HG03354 (cell line): ENCODE data around the gene USP48.
"Not testable (repeated sequence)": the region's sequence is repeated elsewhere in the genome, so short reads cannot be mapped to it uniquely, and the experiment has no call there.

ENCODE experiments used
- ATAC-seq: cut with Tn5 transposase; IDR thresholded peaks from one replicate; pipeline ENCODE4 v1.9.1; 2021; ENCODE audit warnings: mild to moderate bottlenecking; ENCODE audit not compliant: unreplicated experiment, poor library complexity, severe bottlenecking

USP48 gene

DNA sequence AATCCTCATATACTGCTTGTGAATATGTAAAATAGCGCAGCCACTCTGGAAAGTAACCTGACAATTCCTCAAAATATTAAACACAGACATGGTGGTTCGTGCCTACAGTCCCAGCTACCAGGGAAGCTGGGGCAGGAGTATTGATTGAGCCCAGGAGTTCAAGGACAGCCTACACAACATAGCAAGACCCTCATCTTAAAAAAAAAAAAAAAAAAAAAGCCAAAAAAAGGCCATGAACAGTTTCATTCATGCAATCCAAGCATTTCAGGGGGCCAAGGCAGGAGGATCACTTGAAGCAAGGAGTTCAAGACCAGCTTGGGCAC, 4.6 kb downstream of the USP48 start:
- ATAC-seq = no peak

DNA sequence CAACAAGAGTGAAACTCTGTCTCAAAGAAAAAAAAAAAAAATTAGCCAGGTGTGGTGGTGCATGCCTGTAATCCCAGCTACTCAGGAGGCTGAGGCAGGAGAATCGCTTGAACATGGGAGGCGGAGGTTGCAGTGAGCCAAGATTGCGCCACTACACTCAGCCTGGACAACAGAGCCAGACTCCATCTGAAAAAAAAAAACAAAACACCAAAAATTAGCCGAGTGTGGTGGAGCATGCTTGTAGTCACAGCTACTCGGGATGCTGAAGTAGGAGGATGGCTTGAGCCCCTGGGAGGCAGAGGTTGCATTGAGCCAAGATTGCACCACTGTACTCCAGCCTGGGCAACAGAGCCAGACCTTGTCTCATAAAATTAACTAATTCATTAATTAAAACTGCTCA, 6.0 kb downstream of the USP48 start:
- not testable (repeated sequence) for ATAC-seq

DNA sequence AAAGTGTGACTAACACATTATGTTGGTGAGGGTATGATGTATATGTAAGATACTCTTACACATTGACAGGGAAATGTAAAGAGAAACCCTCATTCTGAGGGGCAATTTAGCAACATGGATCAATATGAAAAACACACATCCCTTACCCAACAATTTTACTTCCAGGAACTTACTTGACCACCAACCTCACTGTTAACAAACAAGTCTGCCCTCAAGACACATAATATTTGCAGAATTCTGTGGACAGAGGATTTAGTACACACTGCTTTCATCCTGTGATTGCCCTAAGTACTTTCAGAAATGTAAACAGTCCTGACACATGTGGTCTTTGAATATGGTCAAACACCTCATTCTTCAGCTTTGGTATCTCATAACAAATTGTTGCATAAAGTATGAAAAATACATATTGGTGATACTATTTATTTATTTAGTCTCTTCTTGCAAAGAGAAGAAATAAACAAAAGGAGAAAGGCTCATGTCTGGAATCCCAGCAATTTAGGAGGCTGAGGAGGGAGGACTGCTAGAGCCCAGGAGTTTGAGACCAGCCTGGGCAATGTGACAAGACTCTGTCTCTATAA, 6.9 kb downstream of the USP48 start:
- ATAC-seq = no peak

DNA sequence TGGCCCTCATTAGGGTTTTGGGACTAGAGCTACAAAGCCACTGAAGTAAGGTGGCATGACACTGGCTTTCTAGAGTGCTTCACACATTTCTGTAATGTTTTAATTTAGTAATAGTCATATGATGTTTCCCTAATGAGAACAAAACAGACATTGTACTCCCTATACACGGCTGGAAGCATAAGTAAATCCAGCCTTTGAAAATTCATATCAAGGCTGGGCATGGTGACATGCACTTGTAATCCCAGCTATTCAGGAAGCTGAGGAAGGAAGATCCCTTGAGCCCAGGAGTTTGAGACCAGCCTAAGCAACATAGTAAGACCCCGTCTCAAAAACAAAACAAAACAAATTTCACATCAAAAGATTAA, 7.4 kb downstream of the USP48 start:
- ATAC-seq = no peak

DNA sequence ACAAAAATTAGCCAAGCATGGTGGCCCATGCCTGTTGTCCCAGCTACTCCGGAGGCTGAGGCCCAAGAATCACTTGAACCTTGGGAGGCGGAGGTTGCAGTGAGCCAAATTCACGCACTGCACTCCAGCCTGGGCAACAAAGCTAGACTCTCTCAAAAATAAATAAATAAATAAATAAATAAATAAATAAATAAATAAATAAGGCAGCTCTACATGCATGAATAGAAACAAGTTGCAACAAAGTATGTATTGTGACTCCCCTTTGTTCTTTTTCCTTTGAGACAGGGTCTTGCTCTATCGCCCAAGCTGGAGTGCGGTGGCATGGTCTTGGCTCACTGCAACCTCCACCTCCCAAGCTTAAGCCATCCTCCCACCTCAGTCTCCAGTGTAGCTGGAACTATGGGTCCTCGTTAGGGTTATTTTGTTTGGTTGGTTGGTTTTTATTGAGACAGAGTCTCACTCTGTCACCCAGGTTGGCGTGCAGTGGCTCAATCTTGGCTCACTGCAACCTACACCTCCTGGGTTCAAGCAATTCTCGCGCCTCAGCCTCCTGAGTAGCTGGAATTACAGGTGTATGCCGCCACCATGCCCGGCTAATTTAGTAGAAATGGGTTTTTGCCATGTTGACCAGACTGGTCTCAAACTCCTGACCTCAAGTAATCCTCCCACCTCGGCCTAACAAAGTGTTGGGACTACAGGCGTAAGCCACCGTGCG, 8.0 kb downstream of the USP48 start:
- ATAC-seq = no peak

DNA sequence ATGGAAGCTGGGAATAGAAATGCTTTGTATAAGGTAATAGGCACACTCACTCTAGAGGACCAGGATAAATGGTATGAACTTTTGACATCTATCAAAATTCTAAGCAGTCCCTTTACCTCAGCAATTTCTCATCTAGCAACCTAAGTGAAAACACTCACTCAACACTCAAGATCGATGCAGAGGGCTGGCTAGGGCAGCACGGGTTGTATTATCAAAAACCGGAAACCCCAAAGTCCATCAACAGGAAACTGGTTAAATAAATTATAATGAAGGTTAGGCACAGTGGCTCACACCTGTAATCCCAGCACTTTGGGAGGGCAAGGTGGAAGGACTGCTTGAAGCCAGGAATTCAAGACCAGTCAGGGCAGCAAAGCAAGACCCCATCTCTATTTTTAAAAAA, 9.4 kb downstream of the USP48 start:
- ATAC-seq = no peak

DNA sequence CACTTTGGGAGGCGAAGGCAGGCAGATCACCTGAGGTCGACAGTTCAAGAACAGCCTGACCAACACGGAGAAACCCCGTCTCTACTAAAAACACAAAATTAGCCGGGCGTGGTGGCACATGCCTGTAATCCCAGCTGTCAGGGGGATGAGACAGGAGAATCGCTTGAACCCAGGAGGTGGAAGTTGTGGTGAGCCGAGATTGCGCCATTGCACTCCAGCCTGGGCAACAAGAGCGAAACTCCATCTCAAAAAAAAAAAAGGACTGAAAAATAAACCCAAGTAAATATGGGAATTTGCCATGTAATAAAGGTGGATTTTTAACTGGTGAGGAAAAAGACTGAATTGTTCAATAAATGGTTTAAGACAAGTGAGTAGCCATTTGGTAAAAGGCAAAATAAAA, 11.3 kb downstream of the USP48 start:
- not testable (repeated sequence) for ATAC-seq

DNA sequence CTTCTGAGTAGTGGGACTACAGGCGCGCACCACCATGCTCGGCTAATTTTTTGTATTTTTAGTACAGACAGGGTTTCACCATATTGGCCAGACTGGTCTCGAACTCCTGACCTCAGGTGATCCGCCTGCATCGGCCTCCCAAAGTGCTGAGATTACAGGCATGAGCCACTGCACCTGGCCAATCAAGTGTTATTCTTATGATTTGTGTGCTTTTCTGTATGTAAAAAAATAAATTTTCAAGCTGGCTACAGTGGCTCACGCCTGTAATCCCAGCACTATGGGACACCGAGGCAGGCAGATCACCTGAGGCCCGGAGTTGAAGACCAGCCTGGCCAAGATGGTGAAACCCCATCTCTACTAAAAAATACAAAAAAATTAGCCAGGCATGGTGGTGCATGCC, 12.3 kb downstream of the USP48 start:
- ATAC-seq = not testable (repeated sequence)

DNA sequence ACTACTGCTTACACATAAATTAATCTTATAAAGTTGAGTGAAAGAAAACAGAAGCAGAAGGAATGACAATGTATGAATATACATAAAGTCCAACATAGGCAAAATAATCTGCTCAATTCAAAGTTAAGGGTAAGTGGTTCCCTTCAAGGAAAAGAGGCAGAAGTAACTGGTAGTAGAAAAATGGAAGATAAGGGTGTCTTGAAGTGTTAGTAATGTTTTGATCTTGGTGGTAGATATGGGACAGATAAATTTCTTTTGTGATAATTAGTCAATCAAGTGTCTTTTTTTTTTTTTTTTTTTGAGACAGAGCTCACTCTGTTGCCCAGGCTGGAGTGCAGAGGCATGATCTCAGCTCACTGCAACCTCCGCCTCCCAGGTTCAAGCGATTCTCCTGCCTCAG, 12.7 kb downstream of the USP48 start:
- ATAC-seq = no peak

DNA sequence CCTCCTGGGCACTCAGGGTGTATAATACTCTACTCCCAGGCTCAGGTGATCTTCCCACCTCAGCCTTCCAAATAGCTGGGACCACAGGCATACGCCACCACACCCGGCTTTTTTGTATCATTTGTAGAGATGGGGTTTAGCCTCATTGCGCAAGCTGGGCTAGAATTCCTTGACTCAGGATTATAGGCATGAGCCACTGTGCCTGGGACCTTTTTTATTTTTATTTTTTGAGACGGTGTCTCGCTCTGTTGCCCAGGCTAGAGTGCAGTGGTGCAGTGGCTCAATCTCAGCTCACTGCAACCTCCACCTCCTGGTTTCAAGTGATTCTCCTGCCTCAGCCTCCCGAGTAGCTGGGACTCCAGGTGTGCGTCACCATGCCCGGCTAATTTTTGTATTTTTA, 15.8 kb downstream of the USP48 start:
- not testable (repeated sequence) for ATAC-seq

DNA sequence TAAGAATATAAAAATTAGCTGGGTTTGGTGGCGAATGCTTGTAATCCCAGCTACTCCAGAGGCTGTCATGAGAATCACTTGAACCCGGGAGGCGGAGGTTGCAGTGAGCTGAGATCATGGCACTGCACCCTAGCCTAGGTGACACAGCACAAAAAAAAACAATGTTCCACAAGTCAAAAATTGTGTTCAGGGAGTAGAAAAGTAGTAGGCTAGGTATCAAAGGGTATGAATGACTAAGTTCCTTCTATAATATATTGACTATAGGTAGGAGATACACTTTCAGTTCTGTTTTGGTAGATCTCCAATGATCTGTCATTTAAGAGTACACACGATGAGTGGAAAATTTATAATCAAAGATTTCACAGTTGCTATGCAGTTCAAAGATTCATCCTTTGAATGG, 16.7 kb downstream of the USP48 start:
- no peak for ATAC-seq

DNA sequence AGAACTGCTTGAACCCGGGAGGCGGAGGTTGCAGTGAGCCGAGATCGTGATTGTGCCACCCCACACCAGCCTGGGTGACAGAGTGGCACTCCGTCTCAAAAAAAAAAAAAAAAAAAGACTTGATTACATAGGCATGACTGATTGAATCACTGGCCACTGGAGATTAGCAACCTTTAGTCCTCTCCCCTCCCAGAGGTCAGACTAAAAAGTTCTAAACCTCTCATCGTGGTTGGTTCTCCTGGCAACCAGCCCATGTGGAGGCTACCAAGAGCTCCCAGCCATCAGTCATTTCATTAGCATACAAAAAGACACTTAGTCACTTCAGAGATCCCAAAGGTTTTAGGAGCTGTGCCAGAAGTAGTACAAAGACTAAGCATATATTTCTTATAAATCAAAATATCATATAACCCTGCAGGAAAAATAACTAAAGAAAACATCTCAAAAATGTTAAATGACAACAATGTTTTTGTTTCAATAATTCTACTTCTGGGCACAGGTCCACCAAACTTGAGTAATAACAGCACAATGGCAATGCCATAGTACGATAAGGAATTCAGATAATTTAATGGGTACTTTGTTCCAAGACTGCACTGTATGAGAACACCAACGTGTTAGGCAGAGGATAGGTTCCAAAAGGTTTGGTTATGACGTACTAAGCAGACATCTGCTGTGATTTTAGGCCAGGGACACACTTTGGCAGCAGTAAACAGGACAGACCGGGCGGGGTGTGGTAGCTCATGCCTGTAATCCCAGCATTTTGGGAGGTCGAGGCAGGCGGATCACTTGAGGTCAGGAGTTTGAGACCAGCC, 18.1 kb downstream of the USP48 start:
- ATAC-seq = no peak

DNA sequence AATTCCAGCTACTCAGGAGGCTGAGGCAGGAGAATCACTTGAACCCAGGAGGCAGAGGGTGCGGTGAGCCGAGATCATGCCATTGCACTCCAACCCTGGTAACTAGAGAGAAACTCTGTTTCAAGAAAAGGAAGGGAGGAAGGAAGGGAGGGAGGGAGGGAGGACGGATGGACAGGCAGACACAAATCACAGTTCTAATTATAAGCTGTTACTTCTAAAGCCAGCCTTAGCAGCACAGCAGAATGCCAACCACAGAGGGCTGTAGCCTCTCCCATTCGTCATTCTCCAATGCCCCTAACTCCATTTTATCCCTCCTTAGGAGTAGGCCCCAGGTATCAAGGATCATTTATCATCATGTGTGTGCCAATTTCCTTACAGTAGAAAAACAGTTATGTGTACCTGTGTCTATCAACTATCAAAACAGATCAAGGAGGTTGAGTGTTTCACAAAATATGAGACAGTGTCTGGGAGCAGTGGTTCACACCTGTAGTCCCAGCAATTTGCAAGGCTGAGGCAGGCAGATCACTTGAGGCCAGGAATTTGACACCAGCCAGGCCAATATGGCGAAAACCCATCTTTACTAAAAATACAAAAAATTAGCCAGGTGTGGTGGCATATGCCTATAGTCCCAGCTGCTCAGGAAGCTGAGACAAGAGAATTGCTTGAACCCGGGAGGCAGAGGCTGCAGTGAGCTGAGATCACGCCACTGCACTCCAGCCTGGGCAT, 19.1 kb downstream of the USP48 start:
- ATAC-seq = no peak

DNA sequence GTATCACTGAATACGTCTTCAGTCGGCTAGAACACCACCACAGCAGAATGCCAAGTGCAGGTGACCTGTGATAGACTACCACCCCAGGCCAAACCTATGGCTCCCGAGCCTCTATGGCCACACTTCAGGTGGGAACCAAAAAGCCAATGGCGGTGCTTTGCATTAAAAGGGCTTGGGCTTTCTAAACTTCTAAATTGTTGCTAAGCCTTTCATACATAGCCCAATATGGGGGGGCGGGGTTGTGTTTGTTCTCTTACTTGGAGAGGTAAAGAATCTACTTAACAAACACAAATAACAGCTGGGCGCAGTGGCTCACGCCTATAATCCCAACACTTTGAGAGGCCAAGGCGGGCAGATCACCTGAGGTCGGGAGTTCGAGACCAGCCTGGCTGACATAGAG, 19.7 kb downstream of the USP48 start:
- no peak for ATAC-seq

DNA sequence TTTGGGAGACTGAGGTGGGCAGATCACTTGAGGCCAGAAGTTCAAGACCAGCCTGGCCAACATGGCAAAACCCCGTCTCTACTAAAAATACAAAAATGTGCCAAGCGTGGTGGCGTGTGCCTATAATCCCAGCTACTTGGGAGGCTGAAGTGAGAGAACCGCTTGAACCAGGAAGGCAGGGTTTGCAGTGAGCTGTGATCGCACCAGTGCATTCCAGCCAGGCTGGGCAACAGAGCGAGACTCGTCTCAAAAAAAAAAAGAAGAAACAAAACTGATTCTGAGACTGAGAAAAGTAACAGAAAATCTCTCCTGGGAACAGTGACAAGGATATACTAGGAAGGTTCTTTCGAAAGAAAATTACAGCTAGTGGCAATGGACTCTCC, 20.9 kb downstream of the USP48 start:
- ATAC-seq = peak; percentile 64

DNA sequence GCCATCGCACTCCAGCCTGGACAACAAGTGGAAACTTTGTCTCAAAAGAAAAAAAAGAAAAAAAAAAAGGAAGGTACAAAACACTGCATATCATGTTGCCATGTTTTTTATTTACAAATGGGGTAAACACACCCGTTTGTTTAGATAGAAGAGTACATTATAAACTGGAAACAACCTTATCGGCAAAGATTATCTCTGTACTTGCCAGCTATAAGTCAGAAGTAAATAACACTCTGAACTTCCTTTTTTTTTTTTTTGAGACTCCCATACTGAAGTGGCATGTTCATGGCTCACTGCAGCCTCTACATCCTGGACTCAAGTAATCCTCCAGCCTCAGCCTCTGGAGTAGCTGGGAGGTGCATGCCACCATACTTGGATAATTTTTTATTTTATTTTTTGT, 21.9 kb downstream of the USP48 start:
- ATAC-seq = no peak

DNA sequence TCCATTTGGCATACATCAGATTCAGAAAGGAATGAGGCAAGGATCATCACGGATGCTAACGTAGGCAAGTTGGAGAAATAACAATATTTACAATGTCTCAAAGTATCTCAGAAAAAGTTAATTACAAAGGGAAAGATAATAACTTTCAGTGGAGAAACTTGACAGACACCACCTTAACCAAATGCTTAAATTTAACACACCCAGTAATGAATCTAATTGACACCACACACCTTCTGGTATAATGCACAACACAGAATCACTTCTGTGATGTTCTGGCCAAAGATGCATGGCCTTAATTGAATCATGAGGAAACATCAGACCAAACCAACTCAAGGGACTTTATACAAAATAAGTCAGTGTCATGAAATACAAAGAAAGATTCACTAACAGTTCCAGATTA, 23.1 kb downstream of the USP48 start:
- no peak for ATAC-seq

DNA sequence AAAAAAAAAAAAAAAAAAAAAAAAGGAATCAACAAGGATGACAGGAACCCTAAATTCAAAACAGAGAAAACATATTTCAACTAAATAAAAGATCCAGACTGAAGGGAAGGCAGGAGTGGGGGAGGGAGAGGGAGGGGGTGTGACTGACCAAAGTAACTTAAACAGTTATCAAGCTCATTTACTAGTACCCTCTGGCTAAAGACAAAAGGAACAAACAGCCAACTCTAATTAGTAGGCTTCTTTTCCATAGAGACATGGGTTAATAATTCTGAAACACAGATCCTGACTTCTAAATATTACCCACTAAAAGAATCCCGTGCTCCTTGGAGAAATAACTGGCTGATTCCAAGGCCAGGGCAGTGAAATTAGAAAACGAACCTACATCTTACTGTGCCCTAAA, 23.8 kb downstream of the USP48 start:
- ATAC-seq = no peak

DNA sequence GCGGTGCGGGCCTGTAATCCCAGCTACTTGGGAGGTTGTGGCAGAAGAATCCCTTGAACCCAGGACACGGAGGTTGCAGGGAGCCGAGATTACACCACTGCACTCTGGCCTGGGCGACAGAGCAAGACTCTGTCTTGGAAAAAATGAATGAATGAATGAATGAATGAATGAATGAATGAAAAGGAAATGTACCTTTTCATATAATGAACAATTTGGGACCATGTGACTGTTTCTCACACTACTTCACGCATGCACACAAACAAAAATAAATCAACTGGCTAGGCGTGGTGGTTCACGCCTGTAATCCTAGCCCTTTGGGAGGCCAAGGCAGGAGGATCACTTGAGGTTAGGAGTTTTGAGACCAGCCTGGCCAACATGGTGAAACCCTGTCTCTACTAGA, 24.3 kb downstream of the USP48 start:
- no peak for ATAC-seq

DNA sequence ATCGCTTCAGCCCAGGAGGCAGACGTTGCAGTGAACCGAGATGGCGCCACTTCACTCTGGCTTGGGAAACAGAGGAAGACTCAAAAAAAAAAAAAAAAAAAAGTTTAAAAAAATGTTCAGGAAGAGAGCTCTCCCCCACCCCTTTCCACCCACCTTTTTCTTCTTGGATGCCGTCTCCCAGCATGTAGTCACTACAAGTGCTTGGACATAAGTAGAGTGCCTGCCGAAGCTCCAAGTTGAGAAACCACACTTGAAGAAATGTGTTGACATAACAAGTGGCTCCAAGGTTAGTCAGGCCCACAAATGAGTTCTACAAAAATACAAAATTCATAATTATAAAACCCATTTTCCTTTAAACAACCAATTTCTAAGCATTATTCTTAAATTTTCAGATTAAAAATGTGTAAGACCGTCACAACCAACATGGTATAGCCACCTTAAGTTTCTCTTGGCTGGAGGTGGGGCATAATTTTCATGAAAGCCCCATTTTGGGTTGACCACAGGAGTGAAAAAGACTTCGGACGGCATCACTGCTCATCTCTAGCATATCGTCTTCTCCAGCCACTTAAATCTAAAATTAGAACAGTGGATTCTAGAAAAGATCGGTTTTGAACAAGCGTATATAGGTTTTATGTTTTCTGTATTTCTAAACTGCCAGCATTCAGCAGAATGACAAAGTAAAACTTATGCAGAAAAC, 26.4 kb downstream of the USP48 start:
- ATAC-seq = no peak
